GM18951 (cell line): ENCODE data around the gene TM9SF4.

Source experiments
- POLR2A ChIP-seq: IDR thresholded peaks from 4 replicates; pipeline ENCODE4 v1.6.1; 2011; ENCODE audit warnings: mild to moderate bottlenecking; ENCODE audit not compliant: insufficient read length, insufficient read depth; ENCODE audit errors: extremely low read depth
- in situ Hi-C: fragments of 300-500 bp; cut with MboI; formaldehyde crosslinking; loops from one replicate; pipeline ENCODE4 v1.12.0; 2022; ENCODE audit warnings: low sequenced_read_pairs, mixed read lengths, inconsistent platforms; ENCODE audit not compliant: unreplicated experiment

TM9SF4 gene

GRCh38 chr20:32142991-32143390 lies 33.5 kb downstream of the TM9SF4 start:
- TF ChIP-seq POLR2A: no peak
- in situ Hi-C loops: no loop called here

GRCh38 chr20:32144898-32145662 lies 35.6 kb downstream of the TM9SF4 start:
- in situ Hi-C loops: no loop called here
- no peak for TF ChIP-seq POLR2A

GRCh38 chr20:32149566-32150170 lies 40.2 kb downstream of the TM9SF4 start:
- no peak for TF ChIP-seq POLR2A
- in situ Hi-C loops: no loop called here

GRCh38 chr20:32150291-32150848 lies 40.9 kb downstream of the TM9SF4 start:
- in situ Hi-C loops: no loop called here
- no peak for TF ChIP-seq POLR2A

GRCh38 chr20:32152421-32153155 lies 43.1 kb downstream of the TM9SF4 start:
- in situ Hi-C loops: no loop called here

GRCh38 chr20:32153156-32153665 lies 43.7 kb downstream of the TM9SF4 start:
- in situ Hi-C loops: no loop called here

More at GRCh38 chr20:32152421-32153155, 43.1 kb downstream of the TM9SF4 start:
- TF ChIP-seq POLR2A: no peak

GRCh38 chr20:32153771-32154170 lies 44.3 kb downstream of the TM9SF4 start:
- TF ChIP-seq POLR2A: no peak
- in situ Hi-C loops: no loop called here

More at GRCh38 chr20:32153156-32153665, 43.7 kb downstream of the TM9SF4 start:
- no peak for TF ChIP-seq POLR2A

- in situ Hi-C loops: no loop called here
- TF ChIP-seq POLR2A: no peak
Measured at GRCh38 chr20:32155017-32155981, 45.8 kb downstream of the TM9SF4 start.

- TF ChIP-seq POLR2A: no peak
- in situ Hi-C loops: no loop called here
Measured at GRCh38 chr20:32157611-32158010, 48.1 kb downstream of the TM9SF4 start.

- in situ Hi-C loops: no loop called here
- no peak for TF ChIP-seq POLR2A
Measured at GRCh38 chr20:32158351-32158750, 48.8 kb downstream of the TM9SF4 start.

- in situ Hi-C loops: no loop called here
- no peak for TF ChIP-seq POLR2A
Measured at GRCh38 chr20:32158943-32159660, 49.6 kb downstream of the TM9SF4 start.
